ENCODE results near the gene WNK4.
"Not testable (repeated sequence)": the region's sequence is repeated elsewhere in the genome, so short reads cannot be mapped to it uniquely, and the experiment has no call there.

WNK4 gene

DNA sequence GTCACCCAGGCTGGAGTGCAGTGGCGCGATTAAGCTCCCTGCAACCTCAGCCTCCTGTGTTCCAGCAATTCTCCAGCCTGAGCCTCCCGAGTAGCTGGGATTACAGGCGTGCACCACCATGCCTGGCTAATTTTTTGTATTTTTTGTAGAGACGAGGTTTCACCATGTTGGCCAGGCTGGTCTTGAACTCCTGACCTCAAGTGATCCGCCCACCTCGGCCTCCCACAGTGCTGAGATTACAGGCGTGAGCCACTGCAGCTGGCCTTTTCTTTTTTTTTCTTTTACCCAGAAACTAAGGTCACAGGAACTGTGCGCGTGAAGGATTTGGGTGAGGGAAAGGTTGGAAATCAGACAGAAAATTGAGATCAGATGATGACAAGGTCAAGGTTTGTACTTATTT, 10.4 kb upstream of the WNK4 start:
- in situ Hi-C loops (cut with HindIII; ENCODE audit: low sequenced_read_pairs) = not testable (repeated sequence)

DNA sequence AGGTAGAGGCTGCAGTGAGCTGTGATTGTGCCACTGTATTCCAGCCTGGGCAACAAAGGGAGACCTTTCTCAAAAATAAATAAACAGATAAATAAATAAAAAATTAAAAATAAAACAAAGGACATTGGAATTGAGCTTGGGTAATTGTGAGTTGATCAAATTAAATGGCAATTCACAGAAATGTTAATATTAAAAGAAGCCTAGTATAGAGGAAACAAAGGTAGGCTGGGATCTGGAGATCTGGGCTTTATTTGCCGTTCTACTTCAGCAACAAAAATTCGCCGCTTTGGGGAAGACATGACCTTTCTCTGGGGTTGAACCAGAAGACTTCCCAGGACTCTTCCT, 7.5 kb upstream of the WNK4 start:
- in situ Hi-C loops (cut with HindIII; ENCODE audit: low sequenced_read_pairs) = no loop called here

DNA sequence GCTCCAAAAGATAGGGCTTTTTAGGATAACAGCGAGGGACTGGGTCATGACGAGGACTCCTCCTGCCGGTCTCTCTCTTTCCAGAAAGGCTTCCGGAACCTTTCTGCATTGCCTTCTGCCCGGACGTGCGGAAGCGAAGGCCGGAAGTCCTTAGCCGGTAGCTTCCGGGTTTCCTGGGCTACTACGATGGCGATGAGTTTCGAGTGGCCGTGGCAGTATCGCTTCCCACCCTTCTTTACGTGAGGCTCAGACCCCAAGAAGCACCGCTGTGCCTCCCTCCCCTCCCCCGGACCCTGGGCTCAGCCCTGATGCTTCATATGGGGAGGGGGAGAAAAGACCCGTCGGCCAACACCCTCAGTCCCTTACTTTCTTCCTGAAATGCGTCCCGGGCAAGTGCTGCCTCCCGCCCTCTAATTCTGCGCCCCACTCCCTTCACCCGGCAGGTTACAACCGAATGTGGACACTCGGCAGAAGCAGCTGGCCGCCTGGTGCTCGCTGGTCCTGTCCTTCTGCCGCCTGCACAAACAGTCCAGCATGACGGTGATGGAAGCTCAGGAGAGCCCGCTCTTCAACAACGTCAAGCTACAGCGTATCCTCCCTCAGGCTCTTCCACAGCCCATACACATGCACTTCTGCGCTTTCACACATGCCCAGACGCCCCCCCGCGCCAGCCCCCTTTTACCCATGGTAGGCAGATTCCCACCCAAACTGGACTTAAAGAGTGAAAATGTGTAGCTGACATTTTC, 6.9 kb upstream of the WNK4 start, which contains the start of gene VPS25:
TSS of gene VPS25 (plus strand) at position 160 of the 746 bp plus-strand sequence. CDS start at position 187, 27 bp downstream.
- in situ Hi-C loops (cut with HindIII; ENCODE audit: low sequenced_read_pairs) = no loop called here

DNA sequence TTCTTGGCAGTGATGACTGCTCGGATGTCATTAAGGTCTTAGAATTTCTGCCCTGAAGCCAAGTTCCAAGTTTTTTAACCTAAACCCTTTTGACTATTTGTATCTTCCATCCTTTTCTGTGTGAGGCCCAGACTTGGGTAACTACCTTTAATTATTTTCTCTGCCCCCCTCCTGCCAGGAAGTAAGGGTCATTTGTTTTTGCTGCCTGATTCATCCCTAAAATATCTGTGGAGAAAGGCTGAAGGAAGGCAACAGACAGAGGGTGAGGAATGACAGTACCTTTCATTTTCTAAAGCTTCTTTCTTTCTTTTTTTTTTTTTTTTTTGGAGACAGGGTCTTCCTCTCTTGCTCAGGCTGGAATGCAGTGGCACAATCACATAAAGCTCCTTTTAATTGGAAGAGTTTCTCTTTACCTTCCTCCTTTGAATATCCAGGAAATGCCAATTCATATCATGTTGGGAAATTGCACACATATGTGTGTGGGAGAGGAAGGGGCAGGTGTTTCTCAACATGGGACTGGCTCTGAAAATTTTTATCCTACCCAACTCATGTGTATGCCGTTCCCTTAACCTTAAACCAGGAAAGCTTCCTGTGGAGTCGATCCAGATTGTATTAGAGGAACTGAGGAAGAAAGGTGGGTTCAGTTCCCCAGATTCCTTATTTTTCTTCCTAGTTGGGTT, 6.2 kb upstream of the WNK4 start:
- in situ Hi-C loops (cut with HindIII; ENCODE audit: low sequenced_read_pairs) = no loop called here

DNA sequence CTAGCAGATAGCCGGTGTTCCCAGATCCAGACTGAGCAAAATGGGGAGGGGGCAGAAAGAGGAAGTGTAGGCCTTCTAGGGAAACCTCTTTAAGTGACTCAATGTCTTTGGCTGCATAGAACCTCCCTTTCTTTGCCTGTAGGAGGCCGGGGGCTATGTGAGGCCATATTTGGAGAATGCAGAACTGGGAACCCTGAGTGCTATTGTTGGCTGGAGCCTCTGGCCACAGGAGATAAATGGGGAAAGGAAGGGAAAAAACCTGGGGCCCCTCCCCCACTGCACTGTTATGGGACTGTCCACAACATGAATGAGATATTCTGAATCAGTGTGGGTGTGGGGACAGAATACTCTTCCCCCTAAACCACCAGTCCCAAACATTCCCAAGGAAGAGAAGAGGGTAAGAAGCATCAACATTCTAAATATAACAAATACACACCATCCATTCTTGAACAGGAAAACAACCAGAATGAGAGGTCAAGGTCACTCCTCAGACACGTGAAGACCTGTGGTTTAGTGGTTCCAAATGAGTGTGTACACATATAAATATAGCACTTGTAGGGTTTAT, 4.8 kb upstream of the WNK4 start:
- in situ Hi-C loops (cut with HindIII; ENCODE audit: low sequenced_read_pairs) = no loop called here

DNA sequence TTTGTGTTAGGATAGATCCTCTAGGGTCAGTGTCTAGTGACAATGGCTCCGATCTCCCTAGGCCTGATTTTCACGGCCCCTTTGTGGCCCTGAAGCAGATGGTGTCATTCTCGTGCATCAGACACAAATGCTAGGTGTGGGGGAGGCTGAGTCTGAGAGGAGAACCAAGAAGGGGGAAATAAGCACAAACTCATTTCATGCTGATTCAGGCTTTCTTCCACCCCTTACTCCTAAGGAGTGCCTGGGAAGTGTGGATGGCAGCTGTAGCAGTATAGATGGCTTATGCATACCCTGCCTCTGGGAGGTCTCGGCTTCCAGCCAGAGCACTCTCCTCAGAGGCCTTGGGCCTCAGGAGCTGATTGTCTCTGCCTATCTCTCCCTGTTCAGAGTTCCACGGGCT, 1.8 kb upstream of the WNK4 start:
- in situ Hi-C loops (cut with HindIII; ENCODE audit: low sequenced_read_pairs) = no loop called here

DNA sequence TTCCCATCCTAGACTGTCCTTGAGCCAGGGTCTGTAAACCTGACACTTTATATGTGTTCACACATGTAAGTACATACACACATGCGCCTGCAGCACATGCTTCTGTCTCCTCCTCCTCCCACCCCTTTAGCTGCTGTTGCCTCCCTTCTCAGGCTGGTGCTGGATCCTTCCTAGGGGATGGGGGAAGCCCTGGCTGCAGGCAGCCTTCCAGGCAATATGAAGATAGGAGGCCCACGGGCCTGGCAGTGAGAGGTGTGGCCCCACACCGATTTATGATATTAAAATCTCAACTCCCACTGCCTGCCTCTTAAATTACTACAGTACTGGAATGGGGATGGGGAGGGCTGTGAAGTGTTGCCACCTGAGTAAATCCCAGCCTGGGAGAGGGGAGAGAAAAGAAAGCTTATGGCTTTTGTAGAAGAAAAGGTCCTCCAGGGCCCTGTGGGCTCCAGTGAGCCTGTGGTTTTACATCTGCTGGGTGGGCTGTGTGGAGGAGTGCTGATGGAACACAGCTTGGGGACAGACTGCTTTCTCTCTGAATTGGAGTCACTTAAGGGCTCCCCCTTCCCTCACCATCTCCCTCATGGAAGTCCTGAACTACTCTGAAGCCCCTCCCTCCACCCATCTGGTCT, 990 bp upstream of the WNK4 start:
- in situ Hi-C loops (cut with HindIII; ENCODE audit: low sequenced_read_pairs) = no loop called here

DNA sequence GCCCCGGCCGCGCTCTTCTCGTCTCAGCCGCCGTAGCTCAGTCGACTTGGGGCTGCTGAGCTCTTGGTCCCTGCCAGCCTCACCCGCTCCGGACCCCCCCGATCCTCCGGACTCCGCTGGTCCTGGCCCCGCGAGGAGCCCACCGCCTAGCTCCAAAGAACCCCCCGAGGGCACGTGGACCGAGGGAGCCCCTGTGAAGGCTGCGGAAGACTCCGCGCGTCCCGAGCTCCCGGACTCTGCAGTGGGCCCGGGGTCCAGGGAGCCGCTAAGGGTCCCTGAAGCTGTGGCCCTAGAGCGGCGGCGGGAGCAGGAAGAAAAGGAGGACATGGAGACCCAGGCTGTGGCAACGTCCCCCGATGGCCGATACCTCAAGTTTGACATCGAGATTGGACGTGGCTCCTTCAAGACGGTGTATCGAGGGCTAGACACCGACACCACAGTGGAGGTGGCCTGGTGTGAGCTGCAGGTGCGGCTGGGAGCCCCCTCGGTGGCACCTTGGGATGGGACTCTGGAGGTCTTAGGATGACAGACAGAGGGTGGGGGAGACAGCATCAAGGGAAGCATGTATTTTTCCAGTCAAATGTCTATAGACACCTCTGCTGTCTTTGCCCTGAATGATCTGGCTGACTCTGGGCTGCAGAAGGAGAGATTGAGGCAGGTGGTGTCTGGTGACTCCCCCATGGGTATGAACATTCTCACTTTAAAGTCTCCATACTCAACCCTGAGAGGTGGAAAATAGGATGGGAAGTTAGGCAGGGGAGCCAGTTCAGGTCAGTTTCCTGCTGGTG, 635 bp downstream of the WNK4 start:
- in situ Hi-C loops (cut with HindIII; ENCODE audit: low sequenced_read_pairs) = no loop called here

DNA sequence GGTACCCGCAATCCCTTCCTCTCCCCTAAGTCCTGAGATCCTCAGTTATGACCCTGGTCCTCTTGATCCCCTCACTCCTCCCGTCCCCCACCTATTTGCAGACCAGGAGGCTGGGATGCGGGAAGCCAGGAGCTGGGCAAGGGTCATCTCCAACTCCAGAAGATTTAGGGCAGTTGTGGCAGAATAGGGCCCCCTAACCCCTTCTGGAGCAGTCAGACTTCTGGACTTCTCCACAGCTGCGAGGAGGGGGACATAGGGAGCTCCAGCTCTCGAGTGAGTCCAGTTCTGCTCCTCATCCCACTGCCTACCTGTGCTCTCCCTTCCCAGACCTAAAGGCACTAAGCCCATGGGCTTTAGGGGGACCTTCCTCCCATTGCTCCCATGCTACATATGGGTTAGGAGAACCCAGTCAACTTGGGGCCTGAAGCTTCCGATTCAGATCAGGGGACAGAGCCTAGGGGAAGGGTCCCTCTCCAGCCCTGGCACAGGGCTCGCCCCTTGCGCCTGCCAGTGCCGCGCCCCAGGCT, 1.3 kb downstream of the WNK4 start:
- in situ Hi-C loops (cut with HindIII; ENCODE audit: low sequenced_read_pairs) = no loop called here

DNA sequence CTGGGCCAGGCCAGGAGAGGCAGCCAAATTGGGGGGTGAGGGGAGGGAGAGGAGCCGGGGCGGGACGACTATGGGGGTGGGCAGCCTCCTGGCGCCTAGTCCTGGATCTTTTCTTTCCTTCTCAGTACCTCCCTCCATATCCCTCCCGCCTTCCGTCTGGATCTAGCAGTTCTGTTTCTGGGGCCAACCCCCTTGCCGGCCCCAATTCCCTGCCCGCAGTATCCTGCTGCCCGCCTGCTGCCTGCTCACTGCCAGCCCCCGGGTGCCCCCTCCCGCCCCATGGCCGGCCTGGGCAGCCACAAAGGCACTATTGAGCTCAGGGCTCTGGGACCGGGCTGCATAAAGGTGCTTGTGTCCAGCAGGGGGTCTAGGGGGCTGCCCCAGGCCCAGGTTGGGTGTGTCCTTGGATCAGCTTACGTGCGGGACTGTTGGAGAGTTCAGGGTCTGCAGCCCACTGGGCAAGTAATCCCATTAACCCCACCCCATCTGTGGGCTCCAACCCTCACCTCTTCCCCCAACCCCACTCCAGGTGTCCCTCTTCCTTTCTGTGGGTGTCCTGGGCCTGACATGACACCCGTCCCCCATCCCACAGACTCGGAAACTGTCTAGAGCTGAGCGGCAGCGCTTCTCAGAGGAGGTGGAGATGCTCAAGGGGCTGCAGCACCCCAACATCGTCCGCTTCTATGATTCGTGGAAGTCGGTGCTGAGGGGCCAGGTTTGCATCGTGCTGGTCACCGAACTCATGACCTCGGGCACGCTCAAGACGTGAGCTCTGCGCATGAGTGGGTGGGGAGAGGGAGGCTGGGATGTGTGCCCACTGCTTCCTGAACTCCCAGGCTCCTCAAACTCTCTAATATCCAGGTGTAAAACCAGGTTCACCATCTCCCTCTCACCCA, 2.0 kb downstream of the WNK4 start:
- in situ Hi-C loops (cut with HindIII; ENCODE audit: low sequenced_read_pairs) = no loop called here

DNA sequence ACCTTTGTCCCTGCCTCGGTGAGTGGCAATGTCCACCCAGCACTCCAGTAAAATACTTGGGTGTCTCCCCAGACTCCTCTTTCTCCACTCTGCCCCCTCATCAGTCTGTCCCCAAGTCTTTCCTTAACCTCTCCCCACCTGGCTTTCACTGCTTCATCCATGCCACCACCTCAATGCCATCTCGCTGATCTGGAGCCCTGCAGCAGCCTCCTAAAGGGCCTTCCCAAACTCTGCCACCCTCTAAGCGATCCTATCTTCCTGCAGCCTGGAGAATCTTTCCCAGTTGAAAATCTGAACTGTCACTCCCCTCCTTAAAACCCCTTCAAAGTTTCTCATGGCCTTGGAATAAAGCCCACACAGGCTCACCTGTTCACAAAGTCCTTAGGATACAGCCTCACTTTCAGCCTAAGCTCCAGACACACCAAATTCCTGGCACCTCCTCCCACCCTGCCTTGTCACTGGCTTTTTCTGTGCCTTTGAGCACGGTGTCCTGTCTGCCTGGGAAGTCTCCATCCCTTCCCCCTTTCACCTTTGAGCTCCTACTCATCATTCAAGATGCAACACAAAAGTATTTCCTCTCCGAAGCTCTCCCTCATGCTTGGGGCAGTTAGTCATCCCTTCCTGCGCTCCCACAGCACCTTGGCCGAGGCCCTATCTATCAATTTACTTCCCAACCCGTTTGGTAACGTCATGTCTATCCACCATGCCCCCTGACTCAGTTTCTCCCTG, 2.8 kb downstream of the WNK4 start:
- in situ Hi-C loops (cut with HindIII; ENCODE audit: low sequenced_read_pairs) = no loop called here

DNA sequence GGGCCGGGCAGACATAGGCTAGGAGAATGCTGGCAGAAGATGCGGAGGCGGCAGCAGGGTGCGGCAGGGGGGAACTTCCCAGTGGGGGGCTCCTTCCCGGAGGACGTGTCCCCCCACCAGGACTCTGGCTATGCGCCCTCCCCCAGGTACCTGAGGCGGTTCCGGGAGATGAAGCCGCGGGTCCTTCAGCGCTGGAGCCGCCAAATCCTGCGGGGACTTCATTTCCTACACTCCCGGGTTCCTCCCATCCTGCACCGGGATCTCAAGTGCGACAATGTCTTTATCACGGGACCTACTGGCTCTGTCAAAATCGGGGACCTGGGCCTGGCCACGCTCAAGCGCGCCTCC, 3.4 kb downstream of the WNK4 start:
- in situ Hi-C loops (cut with HindIII; ENCODE audit: low sequenced_read_pairs) = no loop called here

DNA sequence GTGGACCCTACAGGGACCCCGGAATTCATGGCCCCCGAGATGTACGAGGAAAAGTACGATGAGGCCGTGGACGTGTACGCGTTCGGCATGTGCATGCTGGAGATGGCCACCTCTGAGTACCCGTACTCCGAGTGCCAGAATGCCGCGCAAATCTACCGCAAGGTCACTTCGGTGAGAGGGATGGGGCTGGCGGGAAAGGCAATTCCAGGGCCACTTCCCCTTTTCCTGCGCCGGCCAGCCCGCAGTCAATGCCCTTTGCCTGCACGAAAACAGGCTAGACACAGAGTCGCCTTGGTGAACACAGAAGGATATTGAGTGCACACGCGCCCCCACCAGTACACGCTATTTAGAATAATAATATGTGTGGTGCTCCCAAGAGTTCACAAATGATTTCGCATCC, 4.0 kb downstream of the WNK4 start:
- in situ Hi-C loops (cut with HindIII; ENCODE audit: low sequenced_read_pairs) = no loop called here

DNA sequence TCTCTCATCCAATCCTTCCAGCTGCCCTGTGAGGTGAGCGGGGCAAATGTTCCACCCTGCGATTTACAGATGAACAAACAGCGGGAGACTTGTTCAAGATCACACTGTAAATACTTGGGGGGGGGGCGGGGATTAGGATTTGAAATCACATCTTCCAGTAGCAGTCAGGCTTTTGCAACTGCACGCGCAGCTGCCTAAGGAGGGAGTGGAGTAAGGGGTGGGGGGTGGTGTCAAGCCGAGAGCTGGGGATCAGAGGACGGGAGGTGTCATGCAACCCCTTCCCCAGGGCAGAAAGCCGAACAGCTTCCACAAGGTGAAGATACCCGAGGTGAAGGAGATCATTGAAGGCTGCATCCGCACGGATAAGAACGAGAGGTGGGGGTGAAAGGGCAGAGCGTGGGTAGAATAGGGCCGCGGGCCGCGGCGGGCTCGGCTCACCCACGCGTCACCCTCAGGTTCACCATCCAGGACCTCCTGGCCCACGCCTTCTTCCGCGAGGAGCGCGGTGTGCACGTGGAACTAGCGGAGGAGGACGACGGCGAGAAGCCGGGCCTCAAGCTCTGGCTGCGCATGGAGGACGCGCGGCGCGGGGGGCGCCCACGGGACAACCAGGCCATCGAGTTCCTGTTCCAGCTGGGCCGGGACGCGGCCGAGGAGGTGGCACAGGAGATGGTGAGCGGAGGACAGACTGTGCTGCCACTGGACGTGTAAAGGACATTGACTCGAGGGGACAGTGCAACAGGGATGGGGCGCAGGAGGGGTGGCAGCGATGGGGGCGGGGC, 4.6 kb downstream of the WNK4 start:
- in situ Hi-C loops (cut with HindIII; ENCODE audit: low sequenced_read_pairs) = no loop called here

DNA sequence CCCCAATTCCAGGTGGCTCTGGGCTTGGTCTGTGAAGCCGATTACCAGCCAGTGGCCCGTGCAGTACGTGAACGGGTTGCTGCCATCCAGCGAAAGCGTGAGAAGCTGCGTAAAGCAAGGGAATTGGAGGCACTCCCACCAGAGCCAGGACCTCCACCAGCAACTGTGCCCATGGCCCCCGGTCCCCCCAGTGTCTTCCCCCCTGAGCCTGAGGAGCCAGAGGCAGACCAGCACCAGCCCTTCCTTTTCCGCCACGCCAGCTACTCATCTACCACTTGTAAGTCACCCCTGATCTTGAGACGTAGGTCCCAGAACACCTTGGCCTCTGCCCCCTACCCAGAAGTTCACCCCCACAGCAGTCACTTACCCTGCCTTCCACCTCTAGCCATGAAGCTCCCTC, 6.9 kb downstream of the WNK4 start:
- in situ Hi-C loops (cut with HindIII; ENCODE audit: low sequenced_read_pairs) = no loop called here

DNA sequence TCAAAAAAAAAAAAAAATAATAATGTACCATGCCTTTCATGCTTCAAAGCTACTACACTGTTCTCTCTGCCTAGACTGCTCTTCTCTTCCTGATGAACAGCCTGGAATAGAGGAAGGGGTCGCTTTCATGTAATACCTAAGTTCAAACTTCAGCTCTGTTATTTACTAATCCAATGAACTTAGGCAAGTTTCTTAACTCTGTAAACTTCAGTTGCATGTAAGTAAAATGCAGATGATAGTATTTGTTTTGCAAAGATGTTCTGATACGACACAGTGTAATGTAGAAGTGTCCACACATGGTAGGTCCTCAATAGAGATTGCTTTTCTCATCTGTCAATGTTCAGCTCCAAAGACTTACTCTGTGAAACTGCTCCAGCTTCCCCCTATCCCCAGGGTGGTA, 11.5 kb downstream of the WNK4 start:
- in situ Hi-C loops (cut with HindIII; ENCODE audit: low sequenced_read_pairs) = no loop called here

DNA sequence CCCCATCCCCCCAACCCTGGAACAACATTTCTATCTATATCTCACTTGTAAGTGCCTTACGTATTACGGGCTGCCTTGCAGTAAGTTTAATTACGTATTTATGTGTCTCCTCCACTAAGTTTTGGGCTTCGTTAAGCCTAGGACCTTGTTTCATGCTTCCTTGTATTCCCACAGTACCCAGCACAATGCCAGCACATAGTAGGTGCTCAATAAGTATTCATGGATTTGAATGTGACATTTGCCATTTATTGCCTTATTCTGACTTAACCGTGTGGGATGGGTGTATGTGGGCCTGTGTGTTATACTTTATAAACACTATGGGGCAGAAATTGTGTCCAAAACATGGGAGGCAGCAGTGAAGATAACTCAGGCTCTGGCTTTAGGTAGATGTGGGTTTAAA, 12.1 kb downstream of the WNK4 start:
- in situ Hi-C loops (cut with HindIII; ENCODE audit: low sequenced_read_pairs) = no loop called here

DNA sequence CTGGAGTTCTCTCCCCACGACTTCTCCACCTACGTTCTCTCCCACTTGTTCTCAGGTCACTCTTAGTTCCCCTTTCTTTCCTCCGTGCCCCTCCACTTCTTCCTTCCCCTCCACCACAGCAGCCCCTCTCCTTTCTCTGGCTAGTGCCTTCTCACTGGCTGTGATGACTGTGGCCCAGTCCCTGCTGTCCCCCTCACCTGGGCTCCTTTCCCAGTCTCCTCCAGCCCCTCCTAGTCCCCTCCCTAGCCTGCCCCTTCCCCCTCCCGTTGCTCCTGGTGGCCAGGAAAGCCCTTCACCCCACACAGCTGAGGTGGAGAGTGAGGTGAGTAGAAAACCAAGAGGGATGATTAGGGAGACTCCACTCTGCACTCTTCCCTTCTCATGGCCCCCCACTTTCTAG, 14.7 kb downstream of the WNK4 start:
- in situ Hi-C loops (cut with HindIII; ENCODE audit: low sequenced_read_pairs) = no loop called here

DNA sequence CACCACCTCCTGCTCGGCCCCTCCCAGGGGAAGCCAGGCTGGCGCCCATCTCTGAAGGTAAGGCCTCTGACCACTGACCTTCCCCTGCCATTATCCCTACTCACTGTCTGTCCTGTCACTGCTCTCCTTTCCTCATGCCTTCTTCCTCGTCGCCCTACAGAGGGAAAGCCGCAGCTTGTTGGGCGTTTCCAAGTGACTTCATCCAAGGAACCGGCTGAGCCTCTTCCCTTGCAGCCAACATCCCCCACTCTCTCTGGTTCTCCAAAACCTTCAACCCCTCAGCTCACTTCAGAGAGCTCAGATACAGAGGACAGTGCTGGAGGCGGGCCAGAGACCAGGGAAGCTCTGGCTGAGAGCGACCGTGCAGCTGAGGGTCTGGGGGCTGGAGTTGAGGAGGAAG, 15.1 kb downstream of the WNK4 start:
- in situ Hi-C loops (cut with HindIII; ENCODE audit: low sequenced_read_pairs) = no loop called here
